Retinal pigment epithelial cell (primary cell): Measurements from ENCODE around the gene FAM162B.
"Not testable (repeated sequence)": the region's sequence is repeated elsewhere in the genome, so short reads cannot be mapped to it uniquely, and the experiment has no call there.

ENCODE experiments used
- DNase-seq: peaks from one replicate; pipeline ENCODE4 v3.0.0-alpha.2; 2010; ENCODE audit warnings: low read depth
- H3K4me3 ChIP-seq: 2 replicates; pipeline ENCODE4 v1.5.1; 2011; ENCODE audit warnings: mild to moderate bottlenecking, low read length, control low read depth, moderate library complexity
- TF ChIP-seq, protein P1 (sequence below): conservative IDR thresholded peaks from 2 replicates; pipeline ENCODE4 v1.5.1; 2011; ENCODE audit warnings: low read depth, low read length, control low read depth, inconsistent platforms

Gene FAM162B

DNA sequence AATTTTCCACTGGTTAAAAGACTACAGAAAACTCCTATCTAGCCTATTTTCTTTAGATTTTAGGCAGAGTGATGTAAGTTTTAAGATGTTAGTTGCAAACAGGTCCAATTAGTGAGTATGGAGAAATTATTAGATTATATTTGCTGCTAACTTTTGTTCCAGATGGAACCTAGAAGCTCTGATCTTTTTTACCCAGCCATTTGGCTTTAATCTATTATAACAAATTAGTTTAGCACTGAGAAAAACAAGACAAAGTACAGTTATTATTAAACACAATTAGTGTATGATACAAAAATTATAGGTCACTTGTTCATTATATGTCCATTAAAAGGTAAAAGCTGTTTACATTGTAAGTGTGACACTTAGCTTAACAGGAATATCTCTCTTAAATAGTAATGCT lies 2.5 kb downstream of the FAM162B start:
- no peak for DNase-seq
- TF ChIP-seq, protein P1, sequence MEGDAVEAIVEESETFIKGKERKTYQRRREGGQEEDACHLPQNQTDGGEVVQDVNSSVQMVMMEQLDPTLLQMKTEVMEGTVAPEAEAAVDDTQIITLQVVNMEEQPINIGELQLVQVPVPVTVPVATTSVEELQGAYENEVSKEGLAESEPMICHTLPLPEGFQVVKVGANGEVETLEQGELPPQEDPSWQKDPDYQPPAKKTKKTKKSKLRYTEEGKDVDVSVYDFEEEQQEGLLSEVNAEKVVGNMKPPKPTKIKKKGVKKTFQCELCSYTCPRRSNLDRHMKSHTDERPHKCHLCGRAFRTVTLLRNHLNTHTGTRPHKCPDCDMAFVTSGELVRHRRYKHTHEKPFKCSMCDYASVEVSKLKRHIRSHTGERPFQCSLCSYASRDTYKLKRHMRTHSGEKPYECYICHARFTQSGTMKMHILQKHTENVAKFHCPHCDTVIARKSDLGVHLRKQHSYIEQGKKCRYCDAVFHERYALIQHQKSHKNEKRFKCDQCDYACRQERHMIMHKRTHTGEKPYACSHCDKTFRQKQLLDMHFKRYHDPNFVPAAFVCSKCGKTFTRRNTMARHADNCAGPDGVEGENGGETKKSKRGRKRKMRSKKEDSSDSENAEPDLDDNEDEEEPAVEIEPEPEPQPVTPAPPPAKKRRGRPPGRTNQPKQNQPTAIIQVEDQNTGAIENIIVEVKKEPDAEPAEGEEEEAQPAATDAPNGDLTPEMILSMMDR = no peak

DNA sequence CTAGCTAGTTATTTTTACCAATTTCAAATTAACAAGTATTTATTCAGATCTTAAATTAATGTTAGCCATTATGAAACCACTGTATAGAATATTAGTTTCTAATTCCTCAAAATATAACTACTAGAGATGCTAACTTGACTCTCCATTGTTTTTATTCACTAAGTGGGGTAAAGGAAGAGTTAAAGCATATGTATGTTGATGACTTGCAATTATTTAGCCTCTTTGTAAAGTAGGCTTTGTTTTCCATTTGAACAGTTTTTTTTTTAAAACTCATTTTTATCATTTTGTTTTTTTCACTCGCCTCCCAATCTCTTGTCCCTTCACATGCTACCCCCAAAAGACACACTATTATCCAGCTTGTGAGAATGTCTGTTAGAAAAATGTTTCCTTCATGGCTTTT lies 3.3 kb downstream of the FAM162B start:
- no peak for DNase-seq
- TF ChIP-seq, protein P1 = no peak
- H3K4me3 ChIP-seq = no peak overlapping the region

More for the DNA sequence above, 2.5 kb downstream of the FAM162B start:
- H3K4me3 ChIP-seq = no peak overlapping the region

DNA sequence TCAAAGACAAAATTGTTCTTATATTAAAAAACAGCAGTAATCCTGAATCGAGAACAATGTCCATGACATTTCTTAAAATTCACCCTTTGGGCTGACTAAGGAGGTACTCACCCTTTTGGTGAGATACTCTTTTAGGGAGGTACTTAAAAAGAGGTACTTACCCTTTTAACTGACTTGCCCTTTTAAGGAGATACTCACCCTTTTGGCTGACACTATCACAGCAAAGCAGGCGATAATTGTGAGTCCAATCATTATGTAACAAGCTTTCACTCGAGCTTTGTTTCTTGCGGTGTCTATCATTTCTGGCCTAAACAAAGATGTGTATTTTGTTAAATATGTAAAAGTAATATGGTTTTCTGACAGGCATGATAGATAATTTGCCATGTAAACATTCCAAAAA lies 3.7 kb downstream of the FAM162B start:
- TF ChIP-seq, protein P1 = no peak

DNA sequence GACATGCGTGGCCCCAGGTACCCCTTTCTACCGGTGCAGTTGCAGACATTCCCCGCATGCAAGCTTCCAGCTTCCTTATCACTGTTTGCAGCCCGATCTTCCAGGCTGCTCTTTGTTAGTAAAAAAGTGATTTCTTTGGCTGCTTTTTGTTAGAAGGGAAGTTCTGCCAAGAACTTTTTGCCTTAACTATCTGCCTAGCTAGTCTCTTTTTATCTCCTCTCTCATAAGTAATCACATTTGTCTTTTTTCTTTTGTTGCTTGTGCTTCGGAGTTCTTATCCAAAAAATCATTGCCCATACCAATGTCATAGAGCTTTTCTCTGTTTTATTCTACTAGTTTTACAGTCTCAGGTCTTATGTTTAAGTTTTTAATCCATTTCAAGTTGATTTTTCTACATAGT lies 20.3 kb downstream of the FAM162B start:
- no peak overlapping the region for H3K4me3 ChIP-seq
- TF ChIP-seq, protein P1 = no peak
- no peak for DNase-seq

More for the DNA sequence above, 3.7 kb downstream of the FAM162B start:
- H3K4me3 ChIP-seq = no peak overlapping the region
- DNase-seq = no peak

DNA sequence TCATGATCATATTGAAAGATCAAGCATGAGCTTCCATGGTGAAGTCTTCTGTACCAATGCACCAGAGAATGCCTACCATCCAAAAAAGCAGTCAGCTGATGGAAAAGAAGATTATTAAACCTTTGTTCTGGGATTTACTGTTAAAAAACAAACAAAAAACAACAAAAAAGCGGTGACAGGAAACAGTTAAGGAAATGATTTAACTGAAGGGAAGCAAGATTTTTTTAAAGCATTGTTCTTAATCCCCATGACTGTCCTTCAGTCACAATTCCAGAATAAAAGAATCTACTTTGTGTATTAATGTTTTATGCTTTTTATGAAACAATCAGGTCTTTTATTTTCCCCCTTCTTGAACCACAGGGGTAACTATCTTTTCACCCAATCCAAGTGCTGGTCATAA lies 23.9 kb downstream of the FAM162B start:
- DNase-seq = no peak
- H3K4me3 ChIP-seq = no peak overlapping the region
- TF ChIP-seq, protein P1 = no peak

DNA sequence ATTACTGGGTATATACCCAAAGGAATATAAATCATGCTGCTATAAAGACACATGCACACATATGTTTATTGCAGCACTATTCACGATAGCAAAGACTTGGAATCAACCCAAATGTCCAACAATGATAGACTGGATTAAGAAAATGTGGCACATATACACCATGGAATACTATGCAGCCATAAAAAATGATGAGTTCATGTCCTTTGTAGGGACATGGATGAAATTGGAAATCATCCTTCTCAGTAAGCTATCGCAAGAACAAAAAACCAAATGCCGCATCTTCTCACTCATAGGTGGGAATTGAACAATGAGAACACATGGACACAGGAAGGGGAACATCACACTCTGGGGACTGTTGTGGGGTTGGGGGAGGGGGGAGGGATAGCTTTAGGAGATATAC lies 25.0 kb downstream of the FAM162B start:
- not testable (repeated sequence) for H3K4me3 ChIP-seq, DNase-seq

DNA sequence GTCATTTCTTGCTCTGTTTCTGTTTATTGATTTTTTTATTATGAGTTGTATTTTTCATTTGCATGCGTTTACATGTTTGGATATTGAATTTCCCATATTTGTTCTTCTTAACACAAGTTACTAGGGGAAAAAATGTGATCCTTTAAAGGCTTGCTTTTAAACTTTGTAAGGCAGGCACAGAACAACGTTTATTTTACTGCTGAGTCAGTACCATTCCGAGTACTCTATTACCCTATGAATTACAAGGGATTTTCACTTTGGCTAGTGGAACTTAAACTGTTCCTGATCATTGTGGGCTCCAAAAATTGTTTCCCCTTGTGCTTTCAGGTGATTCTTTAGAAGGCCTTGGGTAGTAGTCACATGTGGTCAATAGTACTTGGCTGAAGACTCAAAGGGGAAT lies 28.5 kb downstream of the FAM162B start:
- TF ChIP-seq, protein P1 = no peak
- no peak overlapping the region for H3K4me3 ChIP-seq
- no peak for DNase-seq

DNA sequence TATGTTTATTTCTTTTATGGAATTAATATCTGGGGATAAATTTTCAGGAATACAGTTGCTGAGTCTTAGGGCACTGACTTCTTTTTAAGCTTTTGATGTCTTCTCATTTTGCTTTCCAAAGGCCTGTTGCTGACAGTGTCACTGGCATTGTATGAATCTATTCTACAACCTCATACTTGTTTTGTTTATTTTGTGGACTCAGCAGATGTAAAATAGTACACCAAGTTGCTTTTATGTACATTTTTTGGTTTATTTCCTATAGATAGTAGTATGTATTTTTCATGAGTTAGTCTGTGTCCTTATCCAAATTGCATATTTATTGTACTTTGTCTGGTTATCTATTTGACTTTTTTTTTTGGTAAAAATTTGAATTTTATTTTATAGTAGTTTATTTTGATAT lies 35.0 kb downstream of the FAM162B start:
- DNase-seq = no peak
- TF ChIP-seq, protein P1 = no peak

More for the DNA sequence above, 35.0 kb downstream of the FAM162B start:
- no peak overlapping the region for H3K4me3 ChIP-seq
